Raji (cell line): ENCODE results near the gene FLRT1.
A peak's percentile ranks its signal among the peaks of the same experiment; 100 is the strongest.

ENCODE experiments used
- POLR2A ChIP-seq: IDR thresholded peaks from 2 replicates; pipeline ENCODE4 v1.6.1; 2011; ENCODE audit warnings: low read depth, low read length, control low read depth; ENCODE audit not compliant: insufficient read depth

Gene FLRT1, protein sequence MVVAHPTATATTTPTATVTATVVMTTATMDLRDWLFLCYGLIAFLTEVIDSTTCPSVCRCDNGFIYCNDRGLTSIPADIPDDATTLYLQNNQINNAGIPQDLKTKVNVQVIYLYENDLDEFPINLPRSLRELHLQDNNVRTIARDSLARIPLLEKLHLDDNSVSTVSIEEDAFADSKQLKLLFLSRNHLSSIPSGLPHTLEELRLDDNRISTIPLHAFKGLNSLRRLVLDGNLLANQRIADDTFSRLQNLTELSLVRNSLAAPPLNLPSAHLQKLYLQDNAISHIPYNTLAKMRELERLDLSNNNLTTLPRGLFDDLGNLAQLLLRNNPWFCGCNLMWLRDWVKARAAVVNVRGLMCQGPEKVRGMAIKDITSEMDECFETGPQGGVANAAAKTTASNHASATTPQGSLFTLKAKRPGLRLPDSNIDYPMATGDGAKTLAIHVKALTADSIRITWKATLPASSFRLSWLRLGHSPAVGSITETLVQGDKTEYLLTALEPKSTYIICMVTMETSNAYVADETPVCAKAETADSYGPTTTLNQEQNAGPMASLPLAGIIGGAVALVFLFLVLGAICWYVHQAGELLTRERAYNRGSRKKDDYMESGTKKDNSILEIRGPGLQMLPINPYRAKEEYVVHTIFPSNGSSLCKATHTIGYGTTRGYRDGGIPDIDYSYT

DNA sequence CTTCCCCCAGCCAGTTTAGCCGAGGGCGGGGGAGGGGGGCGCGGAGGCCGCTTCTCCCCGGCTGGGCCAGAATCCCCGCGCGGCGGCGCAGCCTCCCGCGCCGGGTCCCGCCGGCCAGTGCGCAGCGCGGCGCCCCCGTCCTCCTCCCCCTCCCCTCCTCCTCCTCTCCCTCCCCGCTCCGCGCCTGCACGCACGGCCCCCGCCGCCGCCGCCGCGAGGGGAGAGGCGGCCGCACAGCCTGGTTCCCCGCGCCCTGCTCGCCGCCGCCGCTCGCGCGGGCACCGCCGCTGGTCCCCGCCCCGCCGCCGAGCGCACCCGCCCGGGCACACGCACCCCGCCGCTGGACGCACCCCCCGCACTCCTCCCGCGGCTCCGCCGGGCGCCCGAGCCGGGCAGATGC lies at the start of gene FLRT1:
FLRT1 (plus strand) TSS at position 356 of the 400 bp plus-strand sequence. CDS start 80,337 bp downstream, outside the sequence.
- TF ChIP-seq POLR2A = no peak

DNA sequence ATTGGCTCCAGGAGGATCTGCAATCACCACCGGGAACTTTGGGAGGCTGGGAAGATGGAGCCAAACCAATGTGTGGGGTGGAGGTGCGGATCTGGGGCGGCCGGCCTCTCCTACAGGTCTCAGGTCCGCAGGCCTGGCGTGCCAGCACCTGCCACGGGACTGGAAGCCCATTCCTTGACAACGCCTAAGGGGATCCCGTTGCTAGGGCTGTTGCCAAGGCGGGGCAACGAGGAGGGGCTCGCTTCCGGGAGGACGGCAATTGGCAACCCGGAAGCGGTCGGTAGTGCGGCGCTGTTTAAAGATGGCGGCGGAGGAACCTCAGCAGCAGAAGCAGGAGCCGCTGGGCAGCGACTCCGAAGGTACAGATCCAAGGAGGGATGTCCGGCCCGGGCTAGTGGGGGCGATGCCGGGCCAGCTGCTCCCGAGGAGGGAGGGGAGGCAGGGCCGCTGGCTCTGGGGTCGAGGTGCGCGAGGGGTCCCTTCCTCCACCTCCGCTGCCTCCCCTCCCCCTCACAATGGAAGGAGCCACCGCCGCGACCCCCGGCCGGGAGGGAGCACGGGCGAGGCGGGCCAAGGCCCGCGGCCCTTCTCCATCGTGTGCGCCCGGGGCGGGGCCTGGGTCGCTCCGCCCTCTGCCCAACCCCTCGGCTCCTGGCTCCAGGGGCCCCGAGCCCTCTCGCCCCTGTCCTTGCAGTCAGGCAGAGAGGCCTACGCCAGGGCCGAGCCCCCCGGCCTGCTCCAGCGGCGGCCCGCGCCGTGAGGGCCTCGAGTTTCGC lies 49.4 kb upstream of the FLRT1 start, which contains the start of gene OTUB1:
OTUB1 (plus strand) TSS at position 283 of the 776 bp plus-strand sequence; CDS start at position 302, 19 bp downstream.
- TF ChIP-seq POLR2A = peak; percentile 88

DNA sequence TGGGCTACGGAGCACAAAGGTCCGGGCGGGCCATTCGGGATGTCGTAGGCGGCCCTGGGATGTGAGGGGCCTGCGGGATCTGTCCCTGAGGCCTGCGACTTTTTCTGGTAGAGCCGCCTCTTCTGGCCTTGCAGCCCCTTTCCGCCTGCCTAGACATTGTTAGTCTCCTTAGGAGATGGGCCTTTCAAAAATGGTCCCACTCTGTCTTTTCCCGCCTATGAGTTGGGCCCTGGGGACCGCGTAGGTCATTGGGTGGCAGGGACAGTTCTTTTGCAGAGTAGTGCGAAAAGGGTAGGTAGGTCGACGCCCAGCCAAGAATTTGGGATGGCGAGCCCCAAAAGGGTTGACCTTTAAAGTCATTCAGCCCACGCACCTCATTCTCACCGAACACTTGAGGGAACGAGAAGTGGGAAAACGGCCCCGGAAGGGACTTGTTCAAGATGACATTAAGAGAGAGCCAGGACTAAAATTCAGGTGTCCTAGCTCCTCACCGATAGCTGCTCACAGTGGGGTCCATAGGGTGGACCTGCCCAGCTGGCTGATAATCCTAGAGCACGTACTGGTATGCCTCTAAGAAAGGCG lies 48.7 kb upstream of the FLRT1 start:
- TF ChIP-seq POLR2A = no peak

- no peak for TF ChIP-seq POLR2A
These were observed 44.2 kb upstream of the FLRT1 start for GRCh38 chr11:63991558-63991957.

DNA sequence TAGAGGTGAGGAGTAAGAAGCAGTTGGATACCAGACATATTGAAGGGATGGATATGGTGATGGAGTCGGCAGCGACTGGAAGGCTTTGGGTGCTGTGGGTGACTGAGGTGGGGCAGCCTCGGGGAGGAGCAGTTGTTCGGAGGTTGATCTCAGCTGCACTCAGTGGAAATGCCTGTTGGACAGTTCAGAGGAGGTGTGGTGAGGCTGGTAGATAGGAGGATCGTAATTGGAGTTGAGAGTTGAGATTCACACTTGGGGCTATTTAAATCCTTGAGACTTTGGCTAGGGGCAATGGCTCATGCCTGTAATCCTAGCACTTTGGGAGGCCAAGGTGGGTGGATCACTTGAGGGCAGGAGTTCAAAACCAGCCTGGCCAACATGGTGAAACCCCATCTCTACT lies 42.6 kb upstream of the FLRT1 start:
- TF ChIP-seq POLR2A = no peak

GRCh38 chr11:63993993-63994392 lies 41.7 kb upstream of the FLRT1 start:
- no peak for TF ChIP-seq POLR2A

- no peak for TF ChIP-seq POLR2A
These were observed 39.2 kb upstream of the FLRT1 start for GRCh38 chr11:63996512-63996911.

GRCh38 chr11:63997104-63997700 lies 38.5 kb upstream of the FLRT1 start:
- no peak for TF ChIP-seq POLR2A

DNA sequence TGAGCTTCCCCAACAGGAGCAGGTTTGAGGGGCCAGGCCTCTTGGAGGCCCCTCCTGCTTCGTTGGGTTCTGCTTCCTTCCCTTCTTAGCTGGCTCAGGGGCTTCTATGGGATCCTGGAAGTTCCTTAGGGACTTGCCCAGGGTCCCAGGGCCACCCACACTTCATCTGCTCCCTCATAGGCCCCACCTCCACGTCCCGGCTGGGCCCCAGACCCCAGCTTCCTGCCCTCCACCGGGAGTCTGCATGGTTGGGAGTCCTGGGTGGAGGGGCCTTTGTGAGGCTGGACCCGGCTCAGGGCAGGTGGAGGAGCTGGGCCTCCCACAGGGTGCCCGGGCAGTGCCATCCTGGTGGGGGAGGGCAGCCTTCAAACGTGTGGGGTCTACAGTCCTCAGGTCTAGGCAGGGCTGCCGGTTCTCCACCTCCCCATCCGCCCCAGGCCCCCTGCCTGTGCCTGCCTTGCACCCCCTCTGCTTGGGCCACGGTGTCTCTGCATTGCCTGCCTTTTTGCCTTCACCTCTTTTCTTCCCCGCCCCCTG lies 37.9 kb upstream of the FLRT1 start:
- TF ChIP-seq POLR2A = no peak

GRCh38 chr11:63998558-63999348 lies 37.0 kb upstream of the FLRT1 start:
- TF ChIP-seq POLR2A = no peak

DNA sequence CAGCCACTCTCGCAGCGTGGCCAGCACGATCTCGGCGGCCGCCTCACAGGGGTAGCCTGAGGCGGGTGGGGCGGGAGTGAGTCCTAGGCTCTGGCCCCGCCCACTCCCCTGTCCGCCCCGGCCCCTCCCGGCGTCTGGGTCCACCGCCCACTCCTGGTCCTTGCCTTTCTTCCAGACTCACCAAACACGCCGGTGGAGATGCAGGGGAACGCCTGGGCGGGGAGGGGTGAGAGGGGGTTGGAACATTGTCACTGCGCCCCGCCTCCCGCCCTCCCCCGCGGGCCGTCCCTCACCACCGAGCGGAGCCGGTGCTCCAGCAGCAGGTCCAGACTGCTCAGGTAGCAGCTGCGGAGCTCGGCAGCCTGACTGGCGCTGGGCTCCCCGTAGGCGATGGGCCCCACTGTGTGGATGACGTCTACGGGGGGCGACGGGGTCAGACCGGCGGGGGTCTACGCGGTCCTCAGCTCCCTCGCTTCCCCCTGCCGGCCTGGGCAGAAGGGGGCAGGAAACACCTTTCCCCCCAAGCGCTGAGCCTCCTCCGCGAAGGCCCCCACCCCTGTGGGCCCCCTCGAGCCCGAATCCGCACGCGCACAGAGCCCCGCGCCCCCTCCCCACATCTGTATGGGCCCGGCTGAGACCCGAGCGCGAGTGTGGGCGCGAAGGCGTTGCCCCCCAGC lies 36.2 kb upstream of the FLRT1 start:
- no peak for TF ChIP-seq POLR2A

- no peak for TF ChIP-seq POLR2A
These were observed 35.5 kb upstream of the FLRT1 start for GRCh38 chr11:64000026-64000739.

DNA sequence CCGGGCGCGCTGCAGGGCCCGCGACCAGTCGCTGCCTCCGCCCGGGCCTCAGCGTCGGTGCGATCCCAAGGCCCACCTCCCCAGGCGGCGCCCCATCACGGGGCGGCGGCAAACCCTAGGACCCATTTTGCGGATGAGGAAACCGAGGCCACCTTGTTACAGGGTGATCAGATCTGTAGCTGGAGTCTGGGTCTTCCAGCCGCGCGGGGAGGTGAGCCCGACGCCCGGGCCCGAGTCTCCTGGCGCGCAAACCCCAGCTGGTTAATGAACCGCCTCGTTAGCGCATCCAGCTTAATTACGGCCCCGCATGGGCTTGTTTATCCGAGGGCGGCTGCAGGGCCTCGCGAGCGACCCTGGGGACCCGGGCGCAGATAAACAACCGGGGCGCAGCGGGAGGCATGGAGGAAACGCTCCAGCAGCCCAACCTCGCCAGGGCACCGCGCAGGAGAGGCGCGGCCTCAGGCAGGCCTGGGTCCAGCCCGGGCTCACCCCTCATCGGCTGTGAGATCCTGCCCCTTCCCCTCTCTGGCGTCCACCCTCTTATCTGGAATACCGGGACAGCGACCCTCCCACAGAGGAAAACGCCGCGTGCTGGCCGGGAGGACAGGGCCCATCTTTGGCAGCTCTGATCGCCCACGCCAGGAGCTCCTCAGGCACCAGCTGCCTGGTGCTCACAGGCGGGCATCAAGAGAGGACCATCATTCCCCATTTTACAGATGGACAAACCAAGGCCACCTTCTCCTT lies 34.8 kb upstream of the FLRT1 start:
- no peak for TF ChIP-seq POLR2A
